ENCODE measurements around the gene PPFIA4.

Gene PPFIA4

DNA sequence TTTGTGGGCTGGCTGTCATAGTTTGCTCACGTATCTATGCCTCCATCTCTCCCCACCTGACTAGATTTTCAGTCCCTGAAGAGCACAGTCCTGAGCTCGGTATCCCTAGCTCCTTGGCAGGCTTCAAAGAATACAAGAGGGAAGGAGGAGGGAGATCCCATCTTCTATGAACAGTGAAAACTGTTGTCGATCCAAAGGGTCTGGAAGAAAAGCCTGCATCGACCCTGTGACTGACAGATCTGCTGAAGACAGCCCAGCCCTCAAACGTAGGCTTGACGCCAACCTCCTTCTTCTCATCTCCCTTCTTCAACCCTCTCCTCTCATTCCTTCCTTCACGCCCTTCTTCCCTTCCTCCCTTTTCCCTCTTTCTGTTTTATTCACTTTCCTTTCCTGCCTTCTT lies 87.9 kb downstream of the PPFIA4 start:
- H3K27me3 ChIP-seq (replicated peaks; ENCODE audit: insufficient read depth, low read length): 0 out of 2 replicates have a peak, but pooled peaks cover 11% of the 10 kb centered on the region

DNA sequence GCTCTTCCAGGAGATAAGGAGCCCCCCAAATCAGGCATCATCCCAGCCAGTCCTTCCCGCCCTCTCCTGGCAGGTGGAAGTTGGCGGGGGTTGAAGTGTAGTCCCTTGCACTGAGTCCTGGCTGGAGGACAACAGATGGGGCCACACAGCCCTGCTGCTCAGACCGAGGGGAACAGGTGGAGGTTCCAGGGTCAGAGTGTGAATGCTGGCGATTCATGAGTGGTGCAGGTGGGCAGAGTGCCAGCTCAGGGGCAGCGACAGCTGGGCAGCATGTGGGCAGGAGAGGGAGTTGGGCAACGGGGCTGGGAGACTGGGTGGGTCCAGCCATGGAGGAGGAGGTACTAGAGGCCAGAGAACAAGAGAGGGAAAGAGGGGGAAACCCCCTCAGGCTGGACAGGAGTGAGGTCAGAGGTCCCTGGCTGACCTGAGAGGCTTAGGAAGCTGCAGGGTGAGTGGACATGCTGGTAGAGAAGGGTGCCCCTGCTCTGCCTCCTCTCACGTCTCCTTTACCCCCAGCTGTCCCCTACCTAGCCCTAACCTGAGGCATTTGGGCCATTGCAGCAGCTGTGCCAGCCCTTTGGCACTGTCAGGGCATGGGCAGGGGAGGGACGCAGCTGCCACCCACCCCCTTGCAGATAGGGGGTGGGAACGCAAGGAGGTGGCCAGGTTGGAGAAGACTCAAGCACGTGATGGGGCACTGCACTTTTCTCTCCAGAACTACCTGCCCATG lies 90.0 kb downstream of the PPFIA4 start:
- Histone ChIP-seq H3K4me2 (ENCODE audit: low read depth, low read length) (no peak overlapping the region), H3K27ac (ENCODE audit: low read length) (no peak overlapping the region), H3K4me1 (ENCODE audit: low read length) (no peaks in the 10 kb centered on the region), H3F3A (ENCODE audit: insufficient read depth, low read length) (no peaks in the 10 kb centered on the region), H3K4me3 (ENCODE audit: low read length) (no peak overlapping the region), H3K27me3 (replicated peaks; ENCODE audit: insufficient read depth, low read length) (0 out of 2 replicates have a peak, but pooled peaks cover 11% of the 10 kb centered on the region), H2AFZ (ENCODE audit: low read length) (no peak overlapping the region), H3K79me2 (ENCODE audit: low read length) (no peaks in the 10 kb centered on the region), H3K9ac (ENCODE audit: low read length) (no peak overlapping the region), H3K9me3 (replicated peaks; ENCODE audit: insufficient read depth, low read length) (no peaks in the 10 kb centered on the region), H3K36me3 (replicated peaks; ENCODE audit: insufficient read depth, low read length) (no peaks in the 10 kb centered on the region), H3K9me2 (replicated peaks; ENCODE audit: insufficient read depth, low read length) (no peaks in the 10 kb centered on the region), H4K20me1 (ENCODE audit: insufficient read depth, low read length) (no peaks in the 10 kb centered on the region)
- no peak for DNase-seq
- no peak for TF ChIP-seq EZH2 (optimal IDR thresholded peaks at IDR 0.05; ENCODE audit: low read depth, low read length)
- TF ChIP-seq, protein P1, sequence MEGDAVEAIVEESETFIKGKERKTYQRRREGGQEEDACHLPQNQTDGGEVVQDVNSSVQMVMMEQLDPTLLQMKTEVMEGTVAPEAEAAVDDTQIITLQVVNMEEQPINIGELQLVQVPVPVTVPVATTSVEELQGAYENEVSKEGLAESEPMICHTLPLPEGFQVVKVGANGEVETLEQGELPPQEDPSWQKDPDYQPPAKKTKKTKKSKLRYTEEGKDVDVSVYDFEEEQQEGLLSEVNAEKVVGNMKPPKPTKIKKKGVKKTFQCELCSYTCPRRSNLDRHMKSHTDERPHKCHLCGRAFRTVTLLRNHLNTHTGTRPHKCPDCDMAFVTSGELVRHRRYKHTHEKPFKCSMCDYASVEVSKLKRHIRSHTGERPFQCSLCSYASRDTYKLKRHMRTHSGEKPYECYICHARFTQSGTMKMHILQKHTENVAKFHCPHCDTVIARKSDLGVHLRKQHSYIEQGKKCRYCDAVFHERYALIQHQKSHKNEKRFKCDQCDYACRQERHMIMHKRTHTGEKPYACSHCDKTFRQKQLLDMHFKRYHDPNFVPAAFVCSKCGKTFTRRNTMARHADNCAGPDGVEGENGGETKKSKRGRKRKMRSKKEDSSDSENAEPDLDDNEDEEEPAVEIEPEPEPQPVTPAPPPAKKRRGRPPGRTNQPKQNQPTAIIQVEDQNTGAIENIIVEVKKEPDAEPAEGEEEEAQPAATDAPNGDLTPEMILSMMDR (IDR thresholded peaks at IDR 0.05; ENCODE audit: low read length): no peak
- TF ChIP-seq EZH2phosphoT487 (IDR thresholded peaks at IDR 0.05; ENCODE audit: low read length): no peak

More for the DNA sequence above, 87.9 kb downstream of the PPFIA4 start:
- no peaks in the 10 kb centered on the region for H3F3A ChIP-seq (ENCODE audit: insufficient read depth, low read length)
- no peak overlapping the region for H3K4me2 ChIP-seq (ENCODE audit: low read depth, low read length)
- H3K27ac ChIP-seq (ENCODE audit: low read length): no peak overlapping the region
- no peaks in the 10 kb centered on the region for H3K36me3 ChIP-seq (replicated peaks; ENCODE audit: insufficient read depth, low read length)
- H3K9me3 ChIP-seq (replicated peaks; ENCODE audit: insufficient read depth, low read length): no peaks in the 10 kb centered on the region
- no peak overlapping the region for H3K4me3 ChIP-seq (ENCODE audit: low read length)
- no peaks in the 10 kb centered on the region for H3K79me2 ChIP-seq (ENCODE audit: low read length)
- no peak overlapping the region for H3K9ac ChIP-seq (ENCODE audit: low read length)
- no peak overlapping the region for H2AFZ ChIP-seq (ENCODE audit: low read length)
- H3K9me2 ChIP-seq (replicated peaks; ENCODE audit: insufficient read depth, low read length): no peaks in the 10 kb centered on the region
- H4K20me1 ChIP-seq (ENCODE audit: insufficient read depth, low read length): no peaks in the 10 kb centered on the region
- DNase-seq: no peak
- no peaks in the 10 kb centered on the region for H3K4me1 ChIP-seq (ENCODE audit: low read length)
- TF ChIP-seq, protein P1 (IDR thresholded peaks at IDR 0.05; ENCODE audit: low read length): no peak
- no peak for TF ChIP-seq EZH2 (optimal IDR thresholded peaks at IDR 0.05; ENCODE audit: low read depth, low read length)

DNA sequence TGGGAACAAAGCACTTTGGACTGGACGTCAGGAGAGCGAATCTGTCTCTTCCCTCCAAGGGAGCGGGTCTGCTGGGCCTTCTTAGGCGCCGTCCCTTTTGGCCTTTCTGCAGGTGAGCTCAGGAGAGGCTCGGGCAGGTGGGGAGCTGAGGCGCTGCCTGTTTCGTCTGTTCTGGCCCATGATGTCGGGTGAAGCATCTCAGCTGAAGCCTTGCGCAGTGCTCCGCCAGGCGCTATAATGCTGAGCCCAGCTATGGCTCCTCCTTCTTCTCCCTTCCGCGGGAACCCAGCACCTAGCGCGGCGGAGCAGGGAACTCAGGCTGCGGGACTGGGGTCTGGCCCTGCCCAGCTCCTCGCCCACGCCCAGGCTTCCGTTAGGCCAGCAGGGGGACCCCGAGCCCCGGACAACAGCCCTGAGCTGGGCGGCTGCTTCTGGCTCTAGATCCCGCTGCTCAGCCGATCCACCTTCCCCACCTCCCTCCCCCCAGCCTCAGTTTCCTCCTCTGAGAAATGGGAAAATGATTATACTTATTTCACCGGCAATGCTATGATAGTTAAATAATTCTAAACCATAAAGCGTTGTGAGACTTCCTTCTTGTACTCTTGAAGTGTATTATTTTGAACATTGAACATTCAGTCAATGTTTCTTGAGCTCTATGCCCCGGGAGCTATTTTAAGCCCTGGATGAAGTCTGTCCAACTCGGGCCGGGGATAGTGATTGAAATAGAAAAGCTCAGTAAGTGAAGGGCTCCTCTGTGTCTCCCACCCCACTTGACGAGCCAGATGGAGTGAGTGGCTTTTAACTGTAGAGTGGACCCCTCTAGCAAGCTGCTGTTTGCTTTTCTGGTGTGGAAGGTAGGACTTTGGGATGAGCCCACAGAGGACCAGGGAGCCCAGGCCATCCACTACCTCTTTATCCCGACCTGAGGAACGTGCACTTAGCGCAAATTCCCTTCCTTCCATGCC lies 91.6 kb downstream of the PPFIA4 start:
- Histone ChIP-seq H4K20me1 (ENCODE audit: insufficient read depth, low read length) (no peaks in the 10 kb centered on the region), H3K4me3 (ENCODE audit: low read length) (no peak overlapping the region), H2AFZ (ENCODE audit: low read length) (no peak overlapping the region; the same call in 1 of the 2 replicates), H3K9ac (ENCODE audit: low read length) (no peak overlapping the region), H3K79me2 (ENCODE audit: low read length) (no peaks in the 10 kb centered on the region), H3K27me3 (replicated peaks; ENCODE audit: insufficient read depth, low read length) (0 out of 2 replicates have a peak, but pooled peaks cover 11% of the 10 kb centered on the region), H3F3A (ENCODE audit: insufficient read depth, low read length) (no peaks in the 10 kb centered on the region), H3K36me3 (replicated peaks; ENCODE audit: insufficient read depth, low read length) (no peaks in the 10 kb centered on the region), H3K4me1 (ENCODE audit: low read length) (no peaks in the 10 kb centered on the region), H3K27ac (ENCODE audit: low read length) (no peak overlapping the region), H3K9me2 (replicated peaks; ENCODE audit: insufficient read depth, low read length) (no peaks in the 10 kb centered on the region), H3K4me2 (ENCODE audit: low read depth, low read length) (no peak overlapping the region), H3K9me3 (replicated peaks; ENCODE audit: insufficient read depth, low read length) (no peaks in the 10 kb centered on the region)
- peak; percentile 39 for DNase-seq
- TF ChIP-seq EZH2phosphoT487 (IDR thresholded peaks at IDR 0.05; ENCODE audit: low read length): no peak
- TF ChIP-seq, protein P1 (IDR thresholded peaks at IDR 0.05; ENCODE audit: low read length): peak; percentile 73
- no peak for TF ChIP-seq EZH2 (optimal IDR thresholded peaks at IDR 0.05; ENCODE audit: low read depth, low read length)

Data from MM.1S (cell line).